GM21526 (cell line): Measurements from ENCODE around the gene KRT78.

Source experiments
- ATAC-seq: cut with Tn5 transposase; IDR thresholded peaks from one replicate; pipeline ENCODE4 v1.9.1; 2021; ENCODE audit warnings: moderate library complexity; ENCODE audit not compliant: unreplicated experiment, low FRiP score

KRT78 gene

GRCh38 chr12:52844386-52844785 lies 4.4 kb downstream of the KRT78 start:
- ATAC-seq = no peak

GRCh38 chr12:52839436-52840105 lies 9.2 kb downstream of the KRT78 start:
- ATAC-seq = no peak

- ATAC-seq = no peak
These were observed 10.0 kb downstream of the KRT78 start for GRCh38 chr12:52838609-52839435.

GRCh38 chr12:52837781-52838608 lies 10.8 kb downstream of the KRT78 start:
- no peak for ATAC-seq

DNA sequence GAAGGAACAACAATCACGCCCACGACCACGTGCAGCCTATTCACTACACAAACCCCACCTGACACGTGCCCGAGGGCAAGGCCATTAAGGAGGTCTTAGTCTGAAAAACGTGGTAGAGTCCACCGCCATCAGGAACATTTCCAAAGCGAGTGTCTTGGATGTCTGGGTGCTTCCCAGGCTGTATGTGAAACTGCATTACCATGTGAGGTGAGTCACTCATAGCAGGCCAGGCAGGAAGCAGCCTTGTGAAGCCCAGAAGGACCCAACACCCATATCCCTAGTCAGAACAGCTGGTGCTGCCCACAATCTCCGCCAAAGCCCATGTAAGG lies 11.4 kb downstream of the KRT78 start:
- ATAC-seq = no peak

DNA sequence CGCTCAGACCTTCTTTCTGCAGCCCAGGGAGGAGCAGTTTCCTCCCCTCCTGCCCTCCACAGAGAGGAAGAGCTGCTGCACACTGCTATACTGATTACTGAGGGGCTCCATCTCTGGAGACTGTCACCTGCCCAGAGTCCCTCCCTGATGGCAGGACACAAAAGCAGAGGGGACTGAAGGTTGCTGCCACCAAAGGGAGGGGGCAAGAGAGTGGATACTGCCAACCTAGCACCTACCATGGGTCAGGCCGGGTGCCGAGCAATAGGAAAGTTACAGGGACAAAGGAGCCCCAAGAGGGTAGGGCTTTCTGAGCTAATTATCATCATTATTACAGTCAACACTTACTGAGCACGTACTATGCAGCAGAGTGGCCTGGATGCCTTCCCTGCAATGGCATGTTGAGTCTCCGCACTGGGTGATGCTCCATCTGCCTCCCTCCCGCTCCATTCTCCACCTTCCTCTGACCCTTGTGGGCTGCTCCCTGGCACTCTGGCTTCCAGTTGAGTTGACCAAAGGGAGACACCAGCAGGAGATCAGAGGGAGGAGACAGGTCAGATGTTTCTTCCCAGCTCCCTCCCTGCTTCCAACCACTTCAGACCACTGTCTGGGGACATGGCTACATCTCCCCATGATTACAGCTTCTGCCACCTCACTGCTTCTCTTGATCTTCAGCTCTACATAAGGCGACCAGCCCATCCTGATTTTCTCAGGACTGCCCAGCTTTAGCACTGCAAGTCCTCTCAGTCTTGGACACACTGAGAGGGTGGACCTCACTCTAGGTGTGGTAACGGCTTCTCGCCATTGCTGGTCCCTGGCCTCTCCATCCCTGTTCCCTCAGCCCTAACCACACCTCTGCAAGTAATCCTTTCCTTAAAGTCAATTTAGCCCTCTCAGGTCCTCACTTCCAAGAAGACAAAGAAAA lies 12.0 kb downstream of the KRT78 start:
- no peak for ATAC-seq

- no peak for ATAC-seq
These were observed 12.7 kb downstream of the KRT78 start for GRCh38 chr12:52836042-52836466.

DNA sequence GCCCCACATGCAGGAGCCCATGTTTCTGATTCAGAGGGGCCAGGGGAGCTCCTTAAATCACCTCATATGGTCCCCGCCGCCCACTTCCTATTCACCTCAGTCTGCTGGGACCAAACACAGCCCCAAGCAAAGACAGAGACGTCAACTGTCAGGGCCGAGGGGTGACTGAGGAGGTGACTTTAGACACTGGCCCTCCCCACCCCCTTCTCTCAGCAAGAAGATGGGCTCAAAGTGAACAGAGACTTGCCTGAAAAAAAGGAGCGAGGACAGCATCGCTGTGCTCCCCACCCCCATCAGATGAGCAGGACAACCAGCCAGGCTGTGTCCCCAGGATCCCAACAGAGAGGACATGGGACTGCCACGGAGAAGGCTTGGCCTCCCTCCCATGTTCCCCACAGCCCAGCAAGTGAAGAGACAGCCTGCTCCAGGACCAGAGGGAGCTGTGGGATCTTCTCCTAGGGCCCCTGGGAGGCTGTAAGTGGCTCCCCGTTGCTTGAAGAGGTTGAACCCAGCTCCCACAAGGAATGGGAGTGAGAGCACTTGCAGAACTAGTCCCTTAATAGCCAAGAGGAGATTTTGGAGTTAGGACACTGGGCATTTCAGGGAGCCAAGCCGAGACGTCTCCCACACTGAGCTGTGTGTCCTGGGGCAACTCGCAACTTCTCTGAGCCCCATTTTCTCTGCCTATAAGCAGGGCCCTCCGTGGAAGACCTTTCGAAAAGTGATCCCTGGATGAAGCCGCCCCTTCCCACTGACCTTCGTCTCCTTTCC lies 13.3 kb downstream of the KRT78 start:
- ATAC-seq = no peak

GRCh38 chr12:52834727-52835001 lies 14.1 kb downstream of the KRT78 start:
- ATAC-seq = no peak

GRCh38 chr12:52833922-52834726 lies 14.7 kb downstream of the KRT78 start, which contains the start of gene KRT79:
TSS of gene KRT79 (minus strand) at chr12:52834311. CDS start at chr12:52834260, 51 bp downstream.
- no peak for ATAC-seq

DNA sequence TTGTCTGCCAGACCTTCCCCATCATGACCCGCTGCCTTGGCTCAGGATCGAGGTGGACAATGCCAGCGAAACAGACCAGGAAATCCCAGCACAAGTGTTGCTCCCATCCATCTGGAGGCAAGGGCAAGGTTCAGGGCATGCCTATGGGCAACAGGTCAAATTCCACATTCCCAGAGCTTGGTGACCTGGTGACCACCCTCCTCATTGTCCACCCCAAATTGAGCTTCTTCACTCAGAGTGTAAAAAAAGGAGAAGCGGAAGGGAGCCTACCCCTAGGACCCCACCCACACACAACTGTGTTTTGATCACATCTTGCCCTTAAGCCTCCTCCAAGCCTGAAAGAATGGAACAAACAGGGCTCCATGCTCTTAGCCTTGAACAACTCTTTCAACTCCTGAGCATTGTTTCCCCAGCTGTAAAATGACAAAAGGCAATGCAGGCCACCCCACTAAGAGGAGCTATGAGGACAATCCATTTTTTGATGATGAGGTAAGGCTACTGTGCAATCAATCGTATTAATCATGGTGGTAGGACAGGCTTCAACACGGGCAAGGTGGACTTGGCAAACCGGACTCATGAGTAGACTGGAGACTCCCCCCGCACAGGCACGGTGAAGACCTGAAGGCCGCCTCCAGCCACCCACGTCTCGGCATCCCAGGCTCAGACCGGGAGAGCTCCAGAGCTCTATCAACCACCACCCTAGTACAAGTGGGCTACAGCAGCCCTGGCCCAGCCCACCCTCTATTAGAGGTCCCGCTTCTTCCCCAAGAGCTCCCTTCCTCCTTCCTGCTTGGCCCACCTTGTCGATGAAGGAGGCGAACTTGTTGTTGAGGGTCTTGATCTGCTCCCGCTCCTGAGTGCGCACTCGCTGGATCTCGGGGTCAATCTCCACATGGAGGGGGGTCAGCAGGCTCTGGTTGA lies 15.5 kb downstream of the KRT78 start:
- ATAC-seq = no peak

GRCh38 chr12:52832451-52832850 lies 16.3 kb downstream of the KRT78 start:
- no peak for ATAC-seq

GRCh38 chr12:52831251-52831650 lies 17.5 kb downstream of the KRT78 start:
- ATAC-seq = no peak

- ATAC-seq = no peak
These were observed 18.6 kb downstream of the KRT78 start for GRCh38 chr12:52829986-52830770.

GRCh38 chr12:52828591-52829021 lies 20.2 kb downstream of the KRT78 start:
- no peak for ATAC-seq

- ATAC-seq = no peak
These were observed 20.6 kb downstream of the KRT78 start for GRCh38 chr12:52828156-52828555.

GRCh38 chr12:52827499-52828090 lies 21.2 kb downstream of the KRT78 start:
- no peak for ATAC-seq
